Mononuclear cell (primary cell): Measurements from ENCODE around the gene TCEANC2. TPM values are rescaled to one million over a fixed set of nuclear protein-coding genes. Genes with fewer than 3 reads are reported as not detected.
"Not testable (repeated sequence)": the region's sequence is repeated elsewhere in the genome, so short reads cannot be mapped to it uniquely, and the experiment has no call there.

Experiments used
- H3K27me3 ChIP-seq: 2 replicates; pipeline ENCODE4 v1.6.0; 2011; ENCODE audit warnings: low read length, control low read depth; ENCODE audit not compliant: insufficient read depth
- H3K4me1 ChIP-seq: 2 replicates; pipeline ENCODE4 v1.5.1; 2011; ENCODE audit warnings: mild to moderate bottlenecking, low read length, control low read depth; ENCODE audit not compliant: insufficient read depth
- H3K4me3 ChIP-seq: 2 replicates; pipeline ENCODE4 v1.5.1; 2011; ENCODE audit warnings: mild to moderate bottlenecking, low read length, moderate library complexity
- H3K9me3 ChIP-seq: 2 replicates; pipeline ENCODE4 v1.5.1; 2011; ENCODE audit warnings: low read depth, mild to moderate bottlenecking, control low read depth, low read length
- total RNA-seq: library from RNA; depleted of rRNA; stranded (reverse); fragments of >200 nt; gene quantifications from one replicate; pipeline ENCODE4 v1.2.3, GENCODE V29; 2012

The TCEANC2 gene
- total RNA-seq, 1 donor, result 1.0 TPM

DNA sequence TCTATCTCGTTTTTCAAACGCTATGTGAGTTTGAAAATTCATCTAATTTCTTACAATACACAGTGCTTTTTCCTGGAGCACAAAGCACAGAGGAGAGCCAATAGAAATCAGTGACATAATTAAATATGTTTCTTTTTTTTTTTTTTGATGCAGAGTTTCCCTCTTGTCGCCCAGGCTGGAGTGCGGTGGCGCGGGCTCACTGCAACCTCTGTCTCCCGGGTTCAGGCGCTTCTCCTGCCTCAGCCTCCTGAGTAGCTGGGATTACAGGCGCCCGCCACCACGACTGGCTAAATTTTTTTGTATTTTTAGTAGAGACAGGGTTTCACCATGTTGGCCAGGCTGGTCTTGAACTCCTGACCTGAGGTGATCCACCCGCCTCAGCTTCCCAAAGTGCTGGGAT, 3.0 kb upstream of the TCEANC2 start:
- H3K4me1 ChIP-seq, result peaks cover 48% of the 10 kb centered on the region
- not testable (repeated sequence) for H3K27me3 ChIP-seq, H3K4me3 ChIP-seq, H3K9me3 ChIP-seq

DNA sequence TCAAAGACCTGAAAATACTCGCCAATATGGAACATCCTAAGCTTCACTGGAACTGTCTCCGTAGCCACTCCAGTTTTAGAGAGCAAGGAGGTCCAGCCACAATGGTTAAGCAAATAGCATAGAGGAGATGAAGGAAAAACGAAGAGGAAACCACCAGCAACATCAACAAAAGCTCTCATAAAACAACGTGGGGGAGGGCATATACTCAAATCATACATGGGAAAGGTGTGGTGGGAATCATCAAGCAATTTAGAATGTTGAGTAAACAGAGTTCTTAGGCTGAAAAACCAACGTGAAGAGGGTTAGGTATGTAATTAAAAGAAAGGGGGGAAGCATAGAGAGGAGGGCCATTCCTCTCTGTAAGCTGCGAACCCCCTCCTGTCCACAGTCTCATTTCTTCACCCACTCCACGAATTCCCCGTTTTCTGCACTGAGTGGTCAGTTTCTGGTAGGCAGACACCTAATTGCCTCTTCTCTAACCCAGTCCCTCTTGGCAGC, 1.4 kb upstream of the TCEANC2 start:
- Histone ChIP-seq H3K27me3 (no peaks in the 10 kb centered on the region), H3K9me3 (no peaks in the 10 kb centered on the region), H3K4me1 (peaks cover 48% of the 10 kb centered on the region), H3K4me3 (peak overlapping the region; percentile 61)

DNA sequence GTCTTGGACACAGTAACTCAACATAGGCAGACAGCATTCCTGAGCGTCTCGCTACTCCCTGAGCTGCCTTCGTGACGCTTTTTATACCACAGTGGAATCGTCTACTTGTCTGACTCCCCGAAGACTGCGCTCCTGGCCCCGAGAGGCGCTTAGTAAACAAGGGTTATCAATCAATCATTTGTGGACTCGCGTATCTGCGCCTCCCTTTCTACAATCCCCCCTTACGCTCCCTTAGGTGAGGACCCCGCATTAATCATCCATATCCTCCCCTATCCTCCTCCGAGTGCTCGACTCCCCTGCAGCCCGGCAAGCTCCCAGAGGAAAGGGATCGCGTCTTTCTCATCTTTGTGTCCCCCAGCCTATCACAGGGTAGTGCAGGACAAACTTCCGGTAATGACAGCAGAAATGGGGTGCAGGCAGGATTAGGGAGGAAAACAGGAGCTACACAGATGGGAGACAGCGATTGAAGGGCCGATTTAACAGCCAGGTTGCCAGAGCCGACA, 926 bp upstream of the TCEANC2 start:
- Histone ChIP-seq H3K4me1 (peaks cover 50% of the 10 kb centered on the region), H3K9me3 (no peaks in the 10 kb centered on the region), H3K27me3 (no peaks in the 10 kb centered on the region), H3K4me3 (peak overlapping the region; percentile 61)

DNA sequence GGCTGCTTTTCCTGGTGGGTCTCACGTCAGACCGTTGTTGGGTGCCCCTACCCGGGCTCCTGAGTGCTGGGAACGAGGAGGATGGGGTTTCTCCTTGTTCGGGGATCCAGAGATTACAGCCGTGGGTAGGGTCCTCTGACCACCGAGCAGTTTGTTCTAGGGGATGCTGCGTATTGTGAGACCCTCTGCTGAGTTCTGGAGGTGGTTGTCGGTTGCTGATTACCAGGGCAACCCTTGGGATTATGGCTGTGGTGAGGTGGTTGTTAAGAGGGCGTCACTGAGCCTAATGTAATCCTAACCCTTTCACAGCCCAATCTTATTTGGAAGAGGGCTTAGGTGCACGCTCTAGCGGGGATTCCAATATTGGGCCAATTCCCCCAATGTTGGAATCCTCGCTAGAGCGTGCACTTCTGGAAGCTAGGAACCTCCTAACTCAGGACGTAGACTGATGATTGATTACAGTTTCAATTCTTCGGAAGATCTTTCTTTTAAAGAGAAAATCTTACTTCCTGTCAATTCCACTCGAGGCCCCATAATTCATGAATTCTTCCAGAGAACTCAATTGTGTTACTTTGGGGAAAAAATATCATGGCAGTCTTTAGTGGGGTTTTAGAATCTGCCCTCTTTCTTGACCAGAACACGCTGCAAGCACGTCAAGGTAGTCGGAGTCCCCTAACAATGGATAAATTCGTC, 483 bp downstream of the TCEANC2 start:
- H3K4me1 ChIP-seq, result peaks cover 45% of the 10 kb centered on the region
- H3K27me3 ChIP-seq, result no peaks in the 10 kb centered on the region
- H3K9me3 ChIP-seq, result no peaks in the 10 kb centered on the region
- peak overlapping the region; percentile 61 for H3K4me3 ChIP-seq

- Histone ChIP-seq H3K4me3 (peak overlapping the region; percentile 61), H3K27me3 (no peaks in the 10 kb centered on the region), H3K9me3 (no peaks in the 10 kb centered on the region), H3K4me1 (peaks cover 45% of the 10 kb centered on the region)
Measured at GRCh38 chr1:54054438-54054749, 986 bp downstream of the TCEANC2 start.

- no peak overlapping the region for H3K4me3 ChIP-seq
- no peaks in the 10 kb centered on the region for H3K9me3 ChIP-seq
- no peaks in the 10 kb centered on the region for H3K27me3 ChIP-seq
- H3K4me1 ChIP-seq, result no peaks in the 10 kb centered on the region
Measured at GRCh38 chr1:54064299-54064698, 10.9 kb downstream of the TCEANC2 start.

DNA sequence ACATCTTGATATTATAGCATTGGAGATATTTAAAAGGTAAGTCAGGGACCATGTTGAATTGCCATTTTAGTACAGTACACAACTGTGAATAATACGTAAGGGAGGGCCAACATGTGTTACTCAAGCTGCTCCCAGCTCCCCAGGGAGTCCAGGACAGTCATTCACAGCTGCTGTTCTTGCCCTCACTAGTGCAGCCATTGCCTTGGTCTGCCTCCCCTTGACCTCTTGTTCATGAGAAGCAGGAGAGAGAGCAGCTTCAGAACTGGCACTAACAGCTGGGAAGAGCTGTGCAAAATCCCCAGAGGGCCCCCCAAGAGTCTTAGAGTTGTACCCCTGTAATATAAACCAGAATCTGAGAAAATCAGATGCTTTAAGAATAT, 16.4 kb downstream of the TCEANC2 start:
- no peaks in the 10 kb centered on the region for H3K9me3 ChIP-seq
- H3K4me1 ChIP-seq, result no peaks in the 10 kb centered on the region

DNA sequence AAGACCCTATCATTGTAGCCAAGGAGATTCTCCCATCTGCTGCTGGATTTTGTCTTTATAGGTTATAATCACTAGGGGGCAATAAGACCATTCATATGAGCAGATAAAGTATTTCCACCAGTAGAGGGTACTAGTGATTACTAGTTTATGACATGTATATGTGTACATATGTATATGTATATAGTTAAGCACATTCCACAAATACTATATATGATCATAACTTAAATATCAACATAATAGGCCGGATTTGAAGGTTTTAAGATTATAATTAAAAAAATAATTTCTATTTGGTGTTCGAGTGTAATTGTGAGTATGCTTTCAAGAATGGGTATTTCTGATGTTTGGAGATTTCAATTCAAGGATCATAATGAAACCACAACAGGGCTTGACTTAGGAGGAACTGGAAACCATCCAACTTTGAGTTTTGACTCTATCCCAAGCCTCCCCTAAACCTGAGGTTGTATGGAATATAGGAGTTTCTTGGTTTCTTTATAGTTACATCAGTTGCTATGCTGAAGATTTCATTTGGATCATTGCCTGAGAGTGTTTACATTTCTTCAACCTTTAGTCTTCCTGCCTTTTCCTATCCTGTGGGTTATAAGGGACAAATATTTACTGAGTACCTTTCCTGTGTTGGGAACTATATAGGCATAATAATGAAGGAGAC, 16.9 kb downstream of the TCEANC2 start:
- Histone ChIP-seq H3K4me3 (no peak overlapping the region), H3K9me3 (no peaks in the 10 kb centered on the region), H3K27me3 (no peaks in the 10 kb centered on the region), H3K4me1 (no peaks in the 10 kb centered on the region)

More for the DNA sequence above, 16.4 kb downstream of the TCEANC2 start:
- Histone ChIP-seq H3K27me3 (no peaks in the 10 kb centered on the region), H3K4me3 (no peak overlapping the region)

GRCh38 chr1:54077359-54077758, 24.0 kb downstream of the TCEANC2 start:
- Histone ChIP-seq H3K4me1 (no peaks in the 10 kb centered on the region), H3K4me3 (no peak overlapping the region), H3K9me3 (no peaks in the 10 kb centered on the region), H3K27me3 (no peaks in the 10 kb centered on the region)

- H3K4me3 ChIP-seq, result no peak overlapping the region
- no peaks in the 10 kb centered on the region for H3K27me3 ChIP-seq
- H3K9me3 ChIP-seq, result no peaks in the 10 kb centered on the region
Measured at GRCh38 chr1:54080598-54081049, 27.2 kb downstream of the TCEANC2 start.

DNA sequence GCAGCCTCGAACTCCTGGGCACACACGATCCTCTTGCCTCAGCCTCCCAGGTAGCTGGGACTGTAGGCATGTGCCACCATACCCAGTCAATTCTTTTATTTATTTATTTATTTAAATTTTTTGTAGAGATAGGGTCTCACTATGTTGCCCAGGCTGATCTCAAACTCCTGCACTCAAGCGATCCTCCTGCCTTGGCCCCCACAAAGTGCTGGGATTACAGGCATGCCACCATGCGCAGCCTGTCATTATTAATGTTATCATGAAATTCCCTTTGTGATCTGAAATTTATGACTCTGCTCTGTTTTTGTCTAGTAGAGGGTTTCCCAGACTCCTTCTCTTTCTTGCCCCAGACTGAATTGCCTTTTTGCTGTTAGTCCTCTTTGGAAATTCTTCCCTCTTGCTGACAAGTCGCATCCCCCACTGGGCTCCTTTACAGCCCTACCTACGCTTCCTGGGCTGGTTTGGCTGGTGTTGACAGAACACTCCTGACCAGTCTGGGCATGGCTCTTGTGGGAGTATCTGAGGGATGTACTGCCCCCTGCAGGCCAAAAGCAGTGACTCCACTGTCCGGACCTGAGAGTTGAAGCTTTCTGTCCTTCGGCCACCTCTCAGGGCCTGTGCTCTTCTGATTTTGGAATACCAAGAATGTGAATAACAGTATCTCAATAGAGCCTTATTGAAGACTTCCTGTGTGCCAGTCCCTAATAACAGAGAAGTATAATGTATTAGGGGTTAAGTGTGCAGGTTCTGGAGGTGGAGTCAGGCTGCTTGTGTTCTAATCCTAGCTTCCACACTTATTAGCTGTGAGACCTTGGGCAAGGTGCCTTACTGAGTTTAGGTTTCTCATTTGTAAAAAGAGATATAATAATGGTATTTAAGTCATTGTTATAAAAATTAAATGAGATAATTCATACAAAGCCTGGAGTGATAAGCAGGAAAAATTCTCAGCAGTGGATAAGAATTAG, 28.2 kb downstream of the TCEANC2 start:
- H3K27me3 ChIP-seq, result no peaks in the 10 kb centered on the region
- no peaks in the 10 kb centered on the region for H3K9me3 ChIP-seq
- H3K4me1 ChIP-seq, result no peaks in the 10 kb centered on the region
- no peak overlapping the region for H3K4me3 ChIP-seq

More at GRCh38 chr1:54080598-54081049, 27.2 kb downstream of the TCEANC2 start:
- H3K4me1 ChIP-seq, result no peaks in the 10 kb centered on the region

- no peaks in the 10 kb centered on the region for H3K27me3 ChIP-seq
- no peak overlapping the region for H3K4me3 ChIP-seq
- no peaks in the 10 kb centered on the region for H3K4me1 ChIP-seq
- no peaks in the 10 kb centered on the region for H3K9me3 ChIP-seq
Measured at GRCh38 chr1:54084794-54085193, 31.4 kb downstream of the TCEANC2 start.

DNA sequence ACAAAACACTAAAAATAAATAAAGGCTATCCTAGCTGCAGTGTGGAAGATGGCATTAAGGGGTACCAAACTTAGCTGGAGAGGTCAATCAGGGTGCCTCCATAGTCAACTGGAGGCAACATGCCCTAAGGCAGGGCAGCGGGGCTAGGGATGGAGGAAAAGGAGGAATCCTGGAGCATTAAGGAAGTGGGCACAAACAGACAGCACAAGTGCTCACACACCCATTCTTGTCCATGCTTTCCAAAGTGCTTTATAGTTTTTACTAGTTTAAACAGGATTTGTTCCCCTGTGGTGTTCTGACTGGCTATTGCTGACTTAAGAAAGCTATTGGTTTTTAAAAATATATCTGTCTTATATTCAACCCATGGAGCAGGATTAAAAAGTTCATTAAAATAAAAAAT, 33.3 kb downstream of the TCEANC2 start:
- H3K9me3 ChIP-seq, result no peaks in the 10 kb centered on the region
- H3K4me3 ChIP-seq, result no peak overlapping the region
- H3K27me3 ChIP-seq, result no peaks in the 10 kb centered on the region
- no peaks in the 10 kb centered on the region for H3K4me1 ChIP-seq

DNA sequence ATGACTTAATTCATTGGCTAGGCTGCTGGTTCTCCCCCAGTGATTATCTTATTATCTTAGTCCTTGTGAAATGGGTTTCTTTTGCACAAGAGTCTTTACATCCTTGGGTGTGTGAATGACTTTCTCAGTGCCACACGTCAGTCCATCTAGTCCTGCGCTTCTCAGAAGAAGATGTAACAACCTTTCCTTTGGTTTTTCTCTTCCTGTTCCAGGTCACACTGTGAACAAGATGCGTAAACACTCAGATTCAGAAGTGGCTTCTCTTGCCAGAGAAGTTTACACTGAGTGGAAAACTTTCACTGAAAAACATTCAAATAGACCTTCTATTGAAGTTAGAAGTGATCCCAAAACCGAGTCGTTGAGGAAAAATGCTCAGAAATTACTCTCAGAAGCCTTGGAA, 35.0 kb downstream of the TCEANC2 start:
- H3K4me3 ChIP-seq, result no peak overlapping the region
- no peaks in the 10 kb centered on the region for H3K27me3 ChIP-seq
- no peaks in the 10 kb centered on the region for H3K9me3 ChIP-seq
- no peaks in the 10 kb centered on the region for H3K4me1 ChIP-seq

DNA sequence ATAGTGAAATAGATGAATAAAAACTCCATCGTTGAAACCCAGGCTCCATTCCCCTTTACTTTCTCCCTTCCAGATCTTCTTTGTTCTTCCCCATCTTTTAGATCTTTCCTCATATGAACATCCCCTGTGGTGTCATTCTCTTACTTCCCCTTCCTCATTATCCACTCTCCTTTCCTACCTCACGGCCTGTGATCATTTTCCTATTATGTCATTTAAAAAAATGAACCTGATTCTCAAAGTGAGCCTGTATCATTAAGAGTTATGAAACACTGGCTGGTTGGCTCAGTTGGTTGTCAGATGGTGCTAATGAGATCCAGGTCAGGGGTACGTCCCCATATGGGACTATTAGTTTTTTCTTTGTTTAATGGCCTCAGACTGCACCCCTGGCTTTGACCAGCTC, 38.3 kb downstream of the TCEANC2 start:
- Histone ChIP-seq H3K27me3 (no peaks in the 10 kb centered on the region), H3K9me3 (no peaks in the 10 kb centered on the region), H3K4me1 (peaks cover 14% of the 10 kb centered on the region), H3K4me3 (no peak overlapping the region)
